HepG2 (cell line): ENCODE data around the gene CD37. TPM values are rescaled to one million over a fixed set of nuclear protein-coding genes. Genes with fewer than 3 reads are reported as not detected.

Source experiments
- ATAC-seq: fragments of 200-7000 bp; cut with Tn5 transposase; 3 replicates; pipeline ENCODE4 v1.9.1; 2020; ENCODE audit warnings: mild to moderate bottlenecking, moderate library complexity
- BruUV-seq: library from RNA; stranded (reverse); fragments of 400-500 nt; replicated peaks from 2 replicates; lab custom pipeline; 2021; lab: Mats Ljungman, UMichigan
- CTCF ChIA-PET: fragments of 300-600 bp; formaldehyde crosslinking; extraction: SDS; loops from one replicate; lab custom pipeline; 2021; ENCODE audit warnings: low total read pairs, inconsistent platforms, low intra/inter-chr PET ratio; lab: Yijun Ruan, JAX
- POLR2A ChIA-PET: fragments of 350-600 bp; sonication (Branson Sonifier 250); formaldehyde crosslinking; loops from one replicate; lab custom pipeline; 2020; ENCODE audit warnings: antibody characterized with exemption, inconsistent platforms; lab: Yijun Ruan, JAX
- DNase-seq: peaks from one replicate; pipeline ENCODE4 v3.0.0-alpha.2; 2015; ENCODE audit warnings: low spot score
- FAIRE-seq: peaks from 3 replicates; lab custom pipeline; 2011; peaks lifted over from hg19 to GRCh38; lab: Jason Lieb, UNC
- H2AFZ ChIP-seq: one replicate; pipeline ENCODE4 v1.6.1; 2011; ENCODE audit warnings: low read length, inconsistent platforms
- H3K27ac ChIP-seq: fragments of 300-600 bp; 3 replicates; pipeline ENCODE4 v1.8.0; 2011; ENCODE audit warnings: mixed run types, mild to moderate bottlenecking, mixed read lengths, low read length, inconsistent platforms; ENCODE audit not compliant: insufficient read depth; ENCODE audit errors: extremely low read length
- H3K27me3 ChIP-seq, 2 experiments: fragments of 200-600 bp in 1 of 2; 2 replicates in 1 of 2; 3 replicates in 1 of 2; pipeline versions ENCODE4 v1.6.0 to v1.8.0; 2011; ENCODE audit warnings: low read length in 2 of 2, mild to moderate bottlenecking in 2 of 2, moderate library complexity in 2 of 2, inconsistent platforms in 1 of 2; ENCODE audit not compliant: insufficient read depth in 2 of 2, control insufficient read depth in 1 of 2
- H3K36me3 ChIP-seq, 2 experiments: fragments of 200-600 bp in 1 of 2; replicated peaks in 1 of 2; 2 replicates in 1 of 2; 3 replicates in 1 of 2; pipeline versions ENCODE4 v1.5.1 to v1.8.0; 2011; ENCODE audit warnings: low read length in 2 of 2, inconsistent platforms in 1 of 2; ENCODE audit not compliant: insufficient read depth in 2 of 2, control insufficient read depth in 1 of 2
- H3K4me1 ChIP-seq: 2 replicates; pipeline ENCODE4 v1.5.1; 2012; ENCODE audit warnings: low read length, inconsistent platforms; ENCODE audit not compliant: insufficient read depth
- H3K4me2 ChIP-seq: 2 replicates; pipeline ENCODE4 v1.6.0; 2011; ENCODE audit warnings: low read depth, low read length, inconsistent platforms
- H3K4me3 ChIP-seq, 3 experiments: fragments of 200-600 bp in 1 of 3; sonication (generic), shearing (Covaris generic) in 1 of 3; replicated peaks in 1 of 3; 2 replicates each; pipeline ENCODE4 v1.5.1; 2011 to 2016; ENCODE audit warnings: low read length in 3 of 3, inconsistent platforms in 2 of 3, low read depth in 2 of 3, mild to moderate bottlenecking in 2 of 3, control low read depth in 1 of 3, mixed read lengths in 1 of 3; ENCODE audit not compliant: insufficient read depth in 1 of 3
- H3K79me2 ChIP-seq: one replicate; pipeline ENCODE4 v1.6.1; 2011; ENCODE audit warnings: low read length, inconsistent platforms; ENCODE audit not compliant: insufficient read depth
- H3K9ac ChIP-seq: 2 replicates; pipeline ENCODE4 v1.6.0; 2011; ENCODE audit warnings: mild to moderate bottlenecking, low read depth, low read length, inconsistent platforms; ENCODE audit not compliant: insufficient read depth
- H3K9me3 ChIP-seq: 2 replicates; pipeline ENCODE4 v1.5.1; 2012; ENCODE audit warnings: mild to moderate bottlenecking, low read length
- H4K20me1 ChIP-seq: 2 replicates; pipeline ENCODE4 v1.6.0; 2011; ENCODE audit warnings: inconsistent platforms, mild to moderate bottlenecking, low read length, moderate library complexity; ENCODE audit not compliant: insufficient read depth
- ESRRA ChIP-seq: sonication (generic); formaldehyde crosslinking; IDR thresholded peaks from 2 replicates; pipeline ENCODE4 v1.5.1; 2020; ENCODE audit warnings: mild to moderate bottlenecking, low read depth, missing genetic modification reagents
- FOXC1 ChIP-seq: sonication (generic); formaldehyde crosslinking; IDR thresholded peaks from 2 replicates; pipeline ENCODE4 v1.8.0; 2022; ENCODE audit warnings: mild to moderate bottlenecking, missing genetic modification reagents, borderline replicate concordance
- RFXANK ChIP-seq: IDR thresholded peaks from 2 replicates; pipeline ENCODE4 v1.6.1; 2016
- SIN3A ChIP-seq: IDR thresholded peaks from 2 replicates; pipeline ENCODE4 v1.6.1; 2011; ENCODE audit warnings: low read depth, mild to moderate bottlenecking, control low read depth, low read length, borderline replicate concordance
- ZNF260 ChIP-seq: sonication (generic); formaldehyde crosslinking; IDR thresholded peaks from 2 replicates; pipeline ENCODE4 v1.4.0; 2020; ENCODE audit warnings: missing genetic modification reagents, low read depth, mild to moderate bottlenecking, borderline replicate concordance
- WGBS: methylation state at CpG from one replicate; pipeline ENCODE4 v1.1.6; 2017; ENCODE audit warnings: low lambda C conversion rate; 5-methylcytosine and 5-hydroxymethylcytosine counted together
- in situ Hi-C: cut with HindIII; loops from 2 replicates; pipeline ENCODE4 v1.10.0; 2017; ENCODE audit warnings: low pct_unique_long_range_greater_than_20kb; ENCODE audit not compliant: extremely low pct_ligation_motif_present
- intact Hi-C: fragments of 100-400 bp; cut with micrococcal nuclease; formaldehyde crosslinking; loops from one replicate; pipeline ENCODE4 v1.10.0; 2022; ENCODE audit not compliant: unreplicated experiment
- polyA plus RNA-seq, 8 experiments: library from polyadenylated mRNA; depleted of rRNA in 3 of 8; stranded (reverse) in 7 of 8; unstranded in 1 of 8; fragments of >200 nt; fragmentation: Illumina TruSeq in 4 of 8; extraction: Trizol in 4 of 8; gene quantifications; 2 replicates each; pipeline versions ENCODE4 v1.2.1 to v1.2.3, GENCODE V29; 2011 to 2016; ENCODE audit warnings: low read depth in 4 of 8, missing spikeins in 1 of 8, mixed read lengths in 1 of 8; ENCODE audit not compliant: insufficient read depth in 1 of 8
- total RNA-seq, 5 experiments: library from RNA; depleted of rRNA; stranded (reverse); fragments of >200 nt; fragmentation: Illumina TruSeq; extraction: Trizol; gene quantifications; 2 replicates each; pipeline ENCODE4 v1.2.3, GENCODE V29; 2016; ENCODE audit warnings: low read depth in 1 of 5
- TF ChIP-seq, protein P1 (sequence below): sonication (generic); formaldehyde crosslinking; IDR thresholded peaks from 2 replicates; pipeline ENCODE4 v1.8.0; 2022; ENCODE audit warnings: missing genetic modification reagents, low read depth, mild to moderate bottlenecking, borderline replicate concordance
- TF ChIP-seq, protein P2 (sequence below): IDR thresholded peaks from 2 replicates; pipeline ENCODE4 v1.6.1; 2016; ENCODE audit warnings: control low read depth

Gene CD37
- total and polyA plus RNA-seq, 2 of the 13 experiments (the other 11 are each of a cell fraction or from before 2014, with no cell fraction given), result not detected

DNA sequence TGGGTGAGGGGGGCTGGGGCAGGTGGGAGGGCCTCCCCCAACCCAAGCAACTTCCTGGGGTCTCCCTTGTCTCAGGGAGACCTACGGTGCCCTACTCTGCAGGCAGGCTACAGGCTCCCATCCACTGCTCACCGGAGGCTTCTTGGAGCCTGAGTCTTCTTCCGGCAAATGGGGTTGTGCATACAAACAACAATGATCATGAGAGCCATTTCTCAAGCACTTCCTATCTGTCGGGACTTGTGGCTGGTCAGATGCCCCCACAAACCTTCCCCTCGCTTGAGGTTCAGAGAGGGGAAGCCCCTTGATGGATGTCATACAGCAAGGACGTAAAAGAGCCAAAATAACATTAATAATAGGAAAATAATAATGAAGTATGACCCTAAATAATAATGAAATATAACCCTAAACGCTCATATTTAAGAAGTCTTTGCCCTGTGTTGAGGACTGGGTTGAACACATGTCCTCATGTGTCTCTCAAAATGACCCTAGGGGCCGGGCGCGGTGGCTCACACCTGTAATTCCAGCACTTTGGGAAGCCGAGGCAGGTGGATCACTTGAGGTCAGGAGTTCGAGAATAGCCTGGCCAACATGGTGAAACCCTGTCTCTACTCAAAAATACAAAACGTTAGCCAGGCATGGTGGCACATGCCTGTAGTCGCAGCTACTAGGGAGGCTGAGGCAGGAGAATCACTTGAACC, 727 bp downstream of the CD37 start:
- no peak overlapping the region for H2AFZ ChIP-seq
- FAIRE-seq, result no peak
- in situ Hi-C loops, result no loop called here
- no peak overlapping the region for H3K4me3 ChIP-seq
- no peaks in the 10 kb centered on the region for H3K9me3 ChIP-seq
- no peaks in the 10 kb centered on the region for H3K36me3 ChIP-seq
- TF ChIP-seq SIN3A, result no peak
- TF ChIP-seq FOXC1 (CRISPR knock-in tag), result no peak
- no peak for TF ChIP-seq RFXANK (CRISPR knock-in tag)
- no peak for TF ChIP-seq ZNF260 (CRISPR knock-in tag)
- TF ChIP-seq, protein P1, sequence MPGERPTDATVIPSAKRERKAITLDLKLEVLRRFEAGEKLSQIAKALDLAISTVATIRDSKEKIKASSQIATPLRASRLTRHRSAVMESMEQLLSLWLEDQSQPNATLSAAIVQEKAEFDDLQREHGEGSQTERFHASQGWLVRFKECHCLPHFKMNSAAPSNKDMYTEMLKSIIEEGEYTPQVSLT (CRISPR knock-in tag), result no peak
- TF ChIP-seq ESRRA (CRISPR knock-in tag), result no peak
- TF ChIP-seq, protein P2, sequence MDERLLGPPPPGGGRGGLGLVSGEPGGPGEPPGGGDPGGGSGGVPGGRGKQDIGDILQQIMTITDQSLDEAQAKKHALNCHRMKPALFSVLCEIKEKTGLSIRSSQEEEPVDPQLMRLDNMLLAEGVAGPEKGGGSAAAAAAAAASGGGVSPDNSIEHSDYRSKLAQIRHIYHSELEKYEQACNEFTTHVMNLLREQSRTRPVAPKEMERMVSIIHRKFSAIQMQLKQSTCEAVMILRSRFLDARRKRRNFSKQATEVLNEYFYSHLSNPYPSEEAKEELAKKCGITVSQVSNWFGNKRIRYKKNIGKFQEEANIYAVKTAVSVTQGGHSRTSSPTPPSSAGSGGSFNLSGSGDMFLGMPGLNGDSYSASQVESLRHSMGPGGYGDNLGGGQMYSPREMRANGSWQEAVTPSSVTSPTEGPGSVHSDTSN (CRISPR knock-in tag), result no peak
- ChIA-PET CTCF (no interaction called here), POLR2A (no interaction called here)
- intact Hi-C loops, result no loop called here
- BruUV-seq, result no TSS peak
- 65% methylated on average over 14 of the region's 14 CpGs for WGBS
- no peak overlapping the region for H3K27ac ChIP-seq
- no peak for DNase-seq
- no peak overlapping the region for H3K4me2 ChIP-seq
- ATAC-seq, result no peak
- no peaks in the 10 kb centered on the region for H3K79me2 ChIP-seq
- H3K9ac ChIP-seq, result no peak overlapping the region
- peaks cover 36% of the 10 kb centered on the region for H3K4me1 ChIP-seq
- H3K27me3 ChIP-seq, result no peaks in the 10 kb centered on the region
- H4K20me1 ChIP-seq, result no peaks in the 10 kb centered on the region
